ENCODE results near the gene HMGCS2. TPM values are rescaled to one million over a fixed set of nuclear protein-coding genes. Genes with fewer than 3 reads are reported as not detected.

The HMGCS2 gene
- total and polyA plus RNA-seq, 5 donors, result 0.82 to 50.8 (median 21.2) TPM

DNA sequence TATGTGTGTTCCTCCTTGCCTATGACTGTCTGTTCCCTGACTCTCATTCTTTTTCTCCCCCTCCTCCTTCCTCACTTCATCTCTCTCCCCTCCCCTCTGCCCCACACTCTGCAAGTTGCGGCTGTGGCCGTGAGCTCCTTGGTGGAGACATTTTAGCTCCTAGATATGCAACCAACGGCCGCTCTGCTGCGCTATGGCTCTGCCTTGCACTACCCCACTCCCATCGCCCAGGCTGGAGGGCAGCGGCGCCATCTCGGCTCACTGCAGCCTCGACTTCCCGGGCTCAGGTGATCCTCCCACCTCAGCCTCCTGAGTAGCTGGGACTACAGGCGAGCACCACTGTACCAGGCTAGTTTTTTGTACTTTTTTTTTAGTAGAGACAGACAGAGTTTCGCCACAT lies 37.0 kb upstream of the HMGCS2 start:
- no peaks in the 10 kb centered on the region for H3K4me1 ChIP-seq (ENCODE audit: control insufficient read depth, insufficient read depth, low read length)
- H3K27ac ChIP-seq (ENCODE audit: low read length), result no peak overlapping the region
- no peaks in the 10 kb centered on the region for H3K9me3 ChIP-seq (ENCODE audit: control insufficient read depth, low read length)
- no peaks in the 10 kb centered on the region for H3K27me3 ChIP-seq (ENCODE audit: control insufficient read depth, insufficient read depth)
- intact Hi-C loops (cut with DNase I), result loop anchor here in 1 of 4 donors (5.0 kb wide), 1 partner anchor 63 kb away; no protein-coding TSS in a partner anchor
- DNase-seq (peak in 2 of 3 donors; percentile 32 to 50), ATAC-seq (no peak)
- no peak overlapping the region for H3K4me3 ChIP-seq (ENCODE audit: low read length)
- WGBS, result 94% methylated on average over 13 of the region's 13 CpGs

DNA sequence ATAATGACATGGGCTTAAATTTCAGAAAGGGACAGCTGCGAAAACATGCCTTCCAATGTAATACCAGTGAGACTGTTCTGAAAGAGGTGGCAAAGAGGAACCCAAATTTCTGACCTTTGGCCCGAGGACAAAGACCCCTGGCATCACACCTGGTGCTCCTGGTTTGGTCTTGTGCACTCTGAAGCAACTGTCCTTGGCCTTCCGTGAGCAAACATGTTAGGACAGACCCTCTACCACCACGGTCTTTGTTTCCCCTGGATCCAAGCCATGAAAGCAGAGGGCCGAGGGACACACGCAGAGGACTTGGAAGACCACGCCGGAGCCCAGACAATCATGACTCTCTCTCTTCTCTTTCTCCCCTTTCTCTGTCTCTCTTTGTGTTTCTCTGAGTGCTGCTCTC lies 36.5 kb upstream of the HMGCS2 start:
- no peak for ATAC-seq
- no peak for DNase-seq
- no peak overlapping the region for H3K27ac ChIP-seq (ENCODE audit: low read length)
- H3K9me3 ChIP-seq (ENCODE audit: control insufficient read depth, low read length), result no peaks in the 10 kb centered on the region
- 85% methylated on average over 8 of the region's 8 CpGs for WGBS
- no peak overlapping the region for H3K4me3 ChIP-seq (ENCODE audit: low read length)
- no peaks in the 10 kb centered on the region for H3K27me3 ChIP-seq (ENCODE audit: control insufficient read depth, insufficient read depth)
- H3K4me1 ChIP-seq (ENCODE audit: control insufficient read depth, insufficient read depth, low read length), result no peaks in the 10 kb centered on the region
- intact Hi-C loops (cut with DNase I), result loop anchor here in 1 of 4 donors (5.0 kb wide), 1 partner anchor 63 kb away; no protein-coding TSS in a partner anchor

DNA sequence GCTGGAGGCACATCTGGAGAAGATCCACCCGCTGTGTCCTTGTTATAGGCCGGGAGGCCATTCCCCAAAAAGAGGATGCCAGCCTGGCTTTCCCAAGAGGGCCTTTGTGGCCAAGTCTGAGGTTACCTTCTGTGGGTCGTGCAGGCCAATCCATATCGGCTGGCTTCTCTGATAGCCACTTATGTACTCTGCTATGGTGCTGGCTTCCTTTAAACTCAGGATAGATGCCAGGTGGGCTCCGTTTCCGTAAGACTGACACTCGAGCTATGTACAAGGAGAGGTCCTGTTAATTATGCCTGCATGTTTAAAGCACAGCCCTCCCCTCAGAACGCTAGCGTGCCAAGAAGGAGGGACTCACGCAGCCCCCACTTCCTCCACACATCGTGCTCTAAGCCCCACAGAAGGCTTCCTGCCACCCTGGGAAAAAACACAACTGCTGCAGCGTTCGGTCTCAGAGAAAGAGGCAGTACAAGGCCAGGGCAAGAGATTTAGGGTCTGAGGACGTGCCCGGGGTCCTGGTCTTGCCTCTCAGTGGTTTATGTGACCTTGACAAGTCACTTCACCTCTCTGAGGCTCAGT lies 31.0 kb upstream of the HMGCS2 start:
- Histone ChIP-seq H3K4me3 (ENCODE audit: low read length) (no peak overlapping the region), H3K4me1 (ENCODE audit: control insufficient read depth, insufficient read depth, low read length) (no peaks in the 10 kb centered on the region), H3K27ac (ENCODE audit: low read length) (no peak overlapping the region), H3K9me3 (ENCODE audit: control insufficient read depth, low read length) (no peaks in the 10 kb centered on the region), H3K27me3 (ENCODE audit: control insufficient read depth, insufficient read depth) (no peaks in the 10 kb centered on the region)
- WGBS, result 76% methylated on average over 15 of the region's 15 CpGs
- no peak for DNase-seq
- intact Hi-C loops (cut with DNase I), result loop anchor here in 1 of 4 donors (5.0 kb wide), 1 partner anchor 47 kb away; no protein-coding TSS in a partner anchor
- no peak for ATAC-seq

DNA sequence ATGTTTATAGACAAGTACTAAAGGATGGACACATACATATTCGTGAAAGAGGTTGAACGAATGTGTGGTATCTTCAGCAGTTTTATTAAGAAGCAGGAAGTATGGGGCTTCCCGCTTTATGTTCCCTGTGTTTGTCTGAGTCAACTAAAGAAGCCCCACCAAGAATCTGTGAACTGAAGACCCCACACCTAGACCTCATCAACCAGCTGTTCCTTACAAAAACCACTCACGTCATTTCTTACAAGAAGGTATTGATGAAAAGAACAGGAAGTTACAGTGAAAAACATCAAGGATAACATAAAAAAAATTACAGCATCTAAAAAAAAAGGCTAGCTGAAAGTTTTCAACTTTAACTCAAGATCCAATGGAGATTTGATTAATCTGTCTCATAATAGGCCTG lies 30.3 kb upstream of the HMGCS2 start:
- Histone ChIP-seq H3K27ac (ENCODE audit: low read length) (no peak overlapping the region), H3K27me3 (ENCODE audit: control insufficient read depth, insufficient read depth) (no peaks in the 10 kb centered on the region), H3K4me3 (ENCODE audit: low read length) (no peak overlapping the region), H3K9me3 (ENCODE audit: control insufficient read depth, low read length) (no peaks in the 10 kb centered on the region), H3K4me1 (ENCODE audit: control insufficient read depth, insufficient read depth, low read length) (no peaks in the 10 kb centered on the region)
- DNase-seq (no peak), ATAC-seq (no peak)
- intact Hi-C loops (cut with DNase I), result no loop called here
- WGBS, result 78% methylated on average over 4 of the region's 4 CpGs

DNA sequence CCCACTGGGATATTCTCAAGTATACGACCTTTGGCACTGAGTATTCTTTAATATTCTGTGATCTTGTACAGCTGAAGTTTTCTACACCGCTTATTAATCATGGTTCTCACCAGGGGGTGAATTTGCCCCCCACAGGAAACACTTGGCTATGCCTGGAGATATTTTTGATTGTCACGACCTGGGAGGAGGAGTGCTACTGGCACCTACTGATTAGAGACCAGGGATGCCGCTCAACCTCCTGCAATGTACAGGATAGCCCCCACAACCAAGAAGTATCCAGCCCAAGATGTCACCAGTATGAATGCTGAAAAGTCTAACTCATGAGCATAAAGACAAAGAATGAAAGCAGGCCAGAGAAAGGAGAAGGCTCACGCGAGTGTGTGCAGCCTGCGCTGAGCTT lies 28.9 kb upstream of the HMGCS2 start:
- ATAC-seq, result no peak
- H3K4me3 ChIP-seq (ENCODE audit: low read length), result no peak overlapping the region
- no peak overlapping the region for H3K27ac ChIP-seq (ENCODE audit: low read length)
- H3K9me3 ChIP-seq (ENCODE audit: control insufficient read depth, low read length), result no peaks in the 10 kb centered on the region
- DNase-seq, result no peak
- no peaks in the 10 kb centered on the region for H3K4me1 ChIP-seq (ENCODE audit: control insufficient read depth, insufficient read depth, low read length)
- H3K27me3 ChIP-seq (ENCODE audit: control insufficient read depth, insufficient read depth), result no peaks in the 10 kb centered on the region
- intact Hi-C loops (cut with DNase I), result no loop called here
- WGBS, result 92% methylated on average over 7 of the region's 7 CpGs

DNA sequence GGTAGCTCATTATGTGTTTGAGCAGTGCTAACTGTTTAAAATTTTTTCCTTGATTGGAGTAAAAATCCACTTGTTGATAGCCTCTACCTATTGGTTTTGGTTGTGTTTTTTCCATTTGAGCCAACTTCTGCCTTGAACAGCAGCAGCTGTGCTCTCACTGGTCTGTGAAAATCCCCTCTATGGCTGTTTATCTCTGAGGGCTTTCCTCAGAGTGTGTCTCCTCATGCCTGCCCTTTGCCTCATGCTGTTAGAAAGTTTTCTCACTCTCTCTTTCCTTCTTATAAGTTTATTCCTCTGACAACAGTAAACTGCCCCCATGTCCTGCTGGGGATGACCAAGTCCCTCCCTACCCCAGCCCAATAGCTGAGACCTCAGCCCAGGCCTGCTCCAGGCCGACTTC lies 28.5 kb upstream of the HMGCS2 start:
- Histone ChIP-seq H3K27ac (ENCODE audit: low read length) (no peak overlapping the region), H3K27me3 (ENCODE audit: control insufficient read depth, insufficient read depth) (no peaks in the 10 kb centered on the region), H3K4me1 (ENCODE audit: control insufficient read depth, insufficient read depth, low read length) (no peaks in the 10 kb centered on the region), H3K4me3 (ENCODE audit: low read length) (no peak overlapping the region), H3K9me3 (ENCODE audit: control insufficient read depth, low read length) (no peaks in the 10 kb centered on the region)
- 68% methylated on average over 1 of the region's 1 CpG for WGBS
- intact Hi-C loops (cut with DNase I), result no loop called here
- DNase-seq (no peak), ATAC-seq (no peak)

DNA sequence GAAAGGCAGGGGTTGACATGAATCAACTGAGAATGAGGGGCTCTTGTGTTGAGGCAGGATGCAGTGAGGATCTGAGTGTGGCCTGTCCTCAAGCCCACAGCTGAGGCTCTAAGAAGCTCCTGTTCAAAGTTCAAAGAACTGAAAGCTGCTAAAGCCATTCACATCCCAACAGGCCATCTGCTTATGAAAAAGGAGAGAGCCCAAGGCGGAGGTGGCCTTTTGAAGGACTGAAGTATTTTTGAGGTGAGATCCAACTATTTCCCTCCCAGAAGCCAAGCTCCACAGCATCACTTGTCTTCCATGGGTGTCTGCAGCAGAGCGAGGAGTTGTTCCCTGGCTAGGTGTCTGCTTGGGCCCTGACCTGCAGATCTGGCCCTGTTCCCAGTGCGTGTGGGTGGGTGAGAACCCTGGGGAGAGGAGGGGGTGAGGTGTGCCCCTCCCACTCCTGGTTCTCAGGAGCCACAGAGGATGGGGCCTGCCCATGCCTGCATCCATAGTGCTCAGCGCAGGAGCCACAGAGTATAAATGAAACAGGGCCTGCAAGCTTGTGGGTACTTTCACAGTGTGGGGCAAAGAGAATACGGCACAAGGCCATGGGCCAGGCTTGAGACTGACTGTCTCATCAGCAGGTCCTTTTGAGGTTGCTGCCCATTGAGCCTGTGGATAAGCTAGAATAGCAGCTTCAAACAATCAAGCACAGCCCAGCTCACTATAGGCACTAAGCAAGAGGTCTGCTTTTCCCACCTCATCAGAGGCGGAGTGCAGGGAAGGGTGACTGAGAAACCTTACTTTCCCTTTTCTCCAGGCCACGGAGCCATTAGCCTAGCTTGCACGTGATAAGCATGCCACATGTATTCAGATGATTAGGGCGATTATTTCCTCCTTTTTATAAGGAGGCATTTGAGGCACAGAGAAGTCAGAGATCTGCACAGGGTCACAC lies 26.8 kb upstream of the HMGCS2 start:
- H3K27ac ChIP-seq (ENCODE audit: low read length), result no peak overlapping the region

DNA sequence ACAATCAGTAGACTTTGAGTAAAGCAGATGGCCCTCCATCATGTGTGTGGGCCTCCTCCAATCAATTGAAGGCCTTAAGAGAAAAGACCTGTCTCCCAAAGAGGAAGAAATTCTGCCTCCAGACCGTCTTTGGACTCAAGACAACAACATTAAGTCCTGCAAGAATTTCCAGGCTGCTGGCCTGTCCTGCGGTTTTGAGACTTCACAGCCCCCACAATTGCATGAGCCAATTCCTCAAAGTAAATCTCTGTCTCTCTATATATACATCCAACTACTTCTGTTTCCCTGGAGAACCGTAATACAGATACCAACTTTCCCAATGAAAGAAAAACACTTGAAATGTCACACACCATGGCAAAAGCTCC lies 26.2 kb upstream of the HMGCS2 start:
- Histone ChIP-seq H3K27ac (ENCODE audit: low read length) (no peak overlapping the region), H3K4me3 (ENCODE audit: low read length) (no peak overlapping the region), H3K9me3 (ENCODE audit: control insufficient read depth, low read length) (no peaks in the 10 kb centered on the region), H3K4me1 (ENCODE audit: control insufficient read depth, insufficient read depth, low read length) (no peaks in the 10 kb centered on the region), H3K27me3 (ENCODE audit: control insufficient read depth, insufficient read depth) (no peaks in the 10 kb centered on the region)
- ATAC-seq (no peak), DNase-seq (no peak)
- intact Hi-C loops (cut with DNase I), result no loop called here
- WGBS, result 57% methylated on average over 3 of the region's 3 CpGs

More for the DNA sequence above, 26.8 kb upstream of the HMGCS2 start:
- H3K27me3 ChIP-seq (ENCODE audit: control insufficient read depth, insufficient read depth), result no peaks in the 10 kb centered on the region
- WGBS, result 80% methylated on average over 9 of the region's 9 CpGs
- H3K4me1 ChIP-seq (ENCODE audit: control insufficient read depth, insufficient read depth, low read length), result no peaks in the 10 kb centered on the region
- ATAC-seq, result no peak
- H3K4me3 ChIP-seq (ENCODE audit: low read length), result no peak overlapping the region
- no peaks in the 10 kb centered on the region for H3K9me3 ChIP-seq (ENCODE audit: control insufficient read depth, low read length)
- intact Hi-C loops (cut with DNase I), result no loop called here
- no peak for DNase-seq

DNA sequence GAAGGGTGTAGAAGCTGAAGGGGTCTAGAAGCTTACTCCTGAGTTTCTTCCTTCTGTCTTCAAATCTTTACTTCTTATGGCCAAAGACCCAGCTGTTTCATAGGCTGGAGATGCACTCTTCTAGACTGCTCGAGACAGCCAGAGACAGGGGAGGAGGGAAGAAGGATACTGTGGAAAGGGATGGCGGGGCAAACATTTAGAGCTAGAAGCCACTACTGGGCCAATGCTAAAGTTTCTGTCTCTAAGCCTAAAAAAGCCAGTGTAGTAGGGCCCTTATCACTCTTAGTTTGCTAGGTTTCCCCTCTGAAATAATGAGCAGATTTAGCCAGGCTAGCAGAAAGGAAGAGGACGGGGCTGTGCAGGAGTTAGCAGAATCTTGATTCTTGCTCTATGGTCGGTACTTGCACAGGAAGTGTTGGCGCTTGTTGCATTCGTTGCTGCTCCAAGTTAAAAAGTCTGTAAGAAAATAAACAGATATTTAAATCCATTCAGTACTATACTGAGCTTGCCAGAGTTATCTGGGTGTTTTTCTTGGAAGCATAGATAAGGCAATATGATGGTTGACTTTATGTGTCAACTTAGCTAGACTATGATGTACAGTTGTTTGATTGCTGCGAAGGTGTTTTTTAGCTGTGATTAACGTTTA lies 25.6 kb upstream of the HMGCS2 start:
- Histone ChIP-seq H3K27ac (ENCODE audit: low read length) (no peak overlapping the region), H3K4me3 (ENCODE audit: low read length) (no peak overlapping the region), H3K4me1 (ENCODE audit: control insufficient read depth, insufficient read depth, low read length) (no peaks in the 10 kb centered on the region), H3K9me3 (ENCODE audit: control insufficient read depth, low read length) (no peaks in the 10 kb centered on the region), H3K27me3 (ENCODE audit: control insufficient read depth, insufficient read depth) (no peaks in the 10 kb centered on the region)
- intact Hi-C loops (cut with DNase I), result no loop called here
- 46% methylated on average over 8 of the region's 8 CpGs for WGBS
- ATAC-seq (no peak), DNase-seq (no peak)

DNA sequence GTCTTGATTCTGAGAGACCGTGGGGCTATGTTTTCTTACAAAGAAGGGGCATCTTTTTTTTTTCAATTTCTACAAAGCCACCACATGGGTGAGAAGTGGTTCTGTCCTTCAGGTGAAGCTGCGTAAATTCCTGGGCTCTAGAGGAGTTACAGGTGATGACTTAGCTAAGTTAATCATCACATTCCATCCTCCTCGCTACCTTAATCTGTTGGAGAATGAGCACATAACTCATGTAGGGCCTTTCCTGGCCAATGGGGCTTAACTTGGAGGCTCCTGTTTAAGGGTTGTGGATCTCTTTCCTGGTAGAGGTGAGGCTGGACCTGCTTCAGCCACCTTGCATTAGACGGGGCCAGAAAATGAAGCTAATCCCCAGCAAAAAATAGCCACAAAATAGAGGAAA lies 22.7 kb upstream of the HMGCS2 start:
- intact Hi-C loops (cut with DNase I), result no loop called here
- ATAC-seq, result no peak
- Histone ChIP-seq H3K4me3 (ENCODE audit: low read length) (no peak overlapping the region), H3K27ac (ENCODE audit: low read length) (no peak overlapping the region), H3K4me1 (ENCODE audit: control insufficient read depth, insufficient read depth, low read length) (no peaks in the 10 kb centered on the region), H3K27me3 (ENCODE audit: control insufficient read depth, insufficient read depth) (no peaks in the 10 kb centered on the region), H3K9me3 (ENCODE audit: control insufficient read depth, low read length) (no peaks in the 10 kb centered on the region)
- no peak for DNase-seq
- WGBS, result 94% methylated on average over 4 of the region's 4 CpGs
